Fibroblast of skin of scalp (primary cell): ENCODE measurements around the gene VWDE. TPM values are rescaled to one million over a fixed set of nuclear protein-coding genes. Genes with fewer than 3 reads are reported as not detected.
"Not testable (repeated sequence)": the region's sequence is repeated elsewhere in the genome, so short reads cannot be mapped to it uniquely, and the experiment has no call there.

Source experiments
- DNase-seq: peaks from one replicate; pipeline ENCODE4 v3.0.0-alpha.2; 2013
- polyA plus RNA-seq, 2 experiments: library from polyadenylated mRNA; unstranded; fragments of 120-200 nt; gene quantifications; one replicate each; pipeline ENCODE4 v1.2.1, GENCODE V29; 2013; ENCODE audit not compliant: insufficient read length in 2 of 2

VWDE gene
- polyA plus RNA-seq (2013, experiment 1 of 2; ENCODE audit: insufficient read length): not detected
- not detected for polyA plus RNA-seq (2013, experiment 2 of 2; ENCODE audit: insufficient read length)

DNA sequence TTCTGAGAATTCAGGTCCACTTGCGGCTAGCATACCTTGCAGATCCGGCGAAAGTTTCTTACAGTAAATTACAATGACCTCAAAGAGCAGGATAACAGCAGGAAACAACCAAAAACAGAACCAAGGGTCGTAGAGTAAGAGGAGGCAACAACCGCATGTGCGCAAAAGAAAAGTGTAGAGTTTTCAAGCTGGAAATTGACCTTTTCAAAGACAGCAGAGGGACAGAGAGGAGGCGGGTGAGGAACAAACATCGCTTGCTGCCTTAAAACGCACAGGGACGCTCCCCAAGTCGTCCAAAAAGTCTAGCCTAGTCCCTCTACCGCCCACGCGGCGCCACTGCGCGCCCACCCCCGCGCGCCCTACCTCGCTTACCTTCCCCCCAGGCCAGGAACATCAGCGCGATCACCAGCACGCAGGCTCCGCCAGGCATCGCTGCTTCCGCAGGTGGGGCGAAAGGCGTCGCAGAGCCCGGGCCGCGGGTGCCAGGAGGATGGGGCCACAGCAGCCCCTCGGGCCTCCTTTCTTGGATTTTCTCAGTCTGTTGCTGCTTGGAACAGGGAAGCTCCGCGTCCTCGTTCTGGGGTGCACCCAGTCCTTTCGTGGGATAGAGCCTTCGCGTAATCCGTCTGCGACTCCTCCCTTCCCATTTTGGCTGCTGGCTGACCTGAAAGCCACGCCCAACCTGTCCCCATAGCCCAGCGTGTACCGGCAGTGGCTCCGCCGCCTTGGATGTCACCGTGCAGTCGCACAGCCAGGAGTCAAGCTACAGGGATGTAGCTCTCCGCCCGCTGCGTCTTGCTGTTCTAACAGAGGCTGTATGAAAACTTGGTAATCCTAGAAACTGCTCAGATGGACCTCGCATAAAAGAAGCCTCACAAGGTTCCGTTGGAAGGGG lies at the start of gene VWDE:
TSS of gene VWDE (minus strand) at position 579 of the 895 bp plus-strand sequence. CDS start at position 430, 149 bp downstream.
- DNase-seq: no peak

GRCh38 chr7:12453136-12453535 lies 49.5 kb upstream of the VWDE start:
- not testable (repeated sequence) for DNase-seq

GRCh38 chr7:12450615-12451014 lies 47.0 kb upstream of the VWDE start:
- DNase-seq: no peak

DNA sequence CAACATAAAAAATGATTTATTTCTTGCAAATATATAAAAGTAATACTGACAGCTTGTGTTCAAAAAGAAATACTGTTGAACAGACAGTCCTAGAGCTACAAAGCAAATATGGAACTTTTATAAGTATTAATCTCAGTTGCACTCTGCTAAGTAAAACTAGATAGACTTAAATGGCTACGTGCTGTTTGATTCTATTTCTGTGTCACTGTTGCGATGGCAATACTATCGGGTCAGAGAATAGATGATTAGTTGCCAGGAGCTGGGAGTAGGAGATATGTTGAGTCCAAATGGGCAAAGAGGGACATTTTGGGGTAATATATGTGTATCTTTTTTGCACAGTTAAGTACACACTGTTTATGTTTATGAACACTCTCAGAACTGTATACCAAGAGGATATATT lies 41.1 kb upstream of the VWDE start:
- no peak for DNase-seq

GRCh38 chr7:12440229-12440628 lies 36.6 kb upstream of the VWDE start:
- DNase-seq: no peak

DNA sequence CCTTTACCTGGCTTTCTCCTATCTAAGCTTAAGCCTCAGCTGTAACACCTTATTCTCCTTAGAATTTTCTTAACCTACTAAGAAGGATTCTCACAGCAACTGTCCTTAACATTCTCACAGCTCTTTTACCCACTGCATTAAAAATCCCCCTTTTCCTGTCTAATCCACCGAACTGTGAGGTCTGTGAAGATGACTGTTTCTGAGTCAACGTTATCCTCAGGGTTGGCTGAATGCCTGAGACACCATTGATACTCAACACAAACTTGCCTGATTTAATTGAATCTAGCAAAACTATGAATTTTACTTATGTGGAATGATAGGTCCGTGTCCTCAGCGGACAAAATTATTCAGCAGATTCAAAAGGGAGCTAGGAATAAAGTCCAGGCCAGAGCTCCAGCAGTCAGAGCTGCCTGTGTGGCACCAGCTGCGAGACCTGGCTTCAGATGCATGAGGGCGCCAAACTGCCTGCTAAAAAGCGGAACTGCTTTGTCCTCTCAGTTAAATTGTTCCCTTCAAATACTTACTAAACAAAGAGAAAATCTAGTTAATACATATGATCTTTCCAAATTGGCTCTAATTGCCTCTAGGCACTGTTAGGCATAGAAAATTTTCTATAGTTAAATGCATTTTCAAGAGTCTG lies 33.4 kb upstream of the VWDE start:
- DNase-seq: peak; percentile 55

DNA sequence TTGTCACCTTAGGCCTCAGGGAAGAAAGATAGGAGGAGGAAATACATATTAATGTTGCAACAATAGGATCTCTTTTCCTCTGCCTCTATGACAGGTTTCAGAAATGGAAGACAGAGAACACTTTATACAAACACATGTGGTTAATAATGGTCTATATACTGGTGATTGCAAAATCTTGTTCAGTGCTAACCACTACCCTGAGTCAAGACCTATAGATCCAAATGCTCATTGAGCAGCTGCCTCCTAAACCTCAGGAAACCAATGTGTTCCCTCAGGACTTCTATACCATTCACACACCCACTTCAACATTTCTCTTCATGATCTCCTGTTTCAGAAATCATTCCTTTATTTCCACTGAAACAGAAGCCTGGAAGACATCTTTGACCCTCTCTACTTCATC lies 32.5 kb upstream of the VWDE start:
- no peak for DNase-seq

DNA sequence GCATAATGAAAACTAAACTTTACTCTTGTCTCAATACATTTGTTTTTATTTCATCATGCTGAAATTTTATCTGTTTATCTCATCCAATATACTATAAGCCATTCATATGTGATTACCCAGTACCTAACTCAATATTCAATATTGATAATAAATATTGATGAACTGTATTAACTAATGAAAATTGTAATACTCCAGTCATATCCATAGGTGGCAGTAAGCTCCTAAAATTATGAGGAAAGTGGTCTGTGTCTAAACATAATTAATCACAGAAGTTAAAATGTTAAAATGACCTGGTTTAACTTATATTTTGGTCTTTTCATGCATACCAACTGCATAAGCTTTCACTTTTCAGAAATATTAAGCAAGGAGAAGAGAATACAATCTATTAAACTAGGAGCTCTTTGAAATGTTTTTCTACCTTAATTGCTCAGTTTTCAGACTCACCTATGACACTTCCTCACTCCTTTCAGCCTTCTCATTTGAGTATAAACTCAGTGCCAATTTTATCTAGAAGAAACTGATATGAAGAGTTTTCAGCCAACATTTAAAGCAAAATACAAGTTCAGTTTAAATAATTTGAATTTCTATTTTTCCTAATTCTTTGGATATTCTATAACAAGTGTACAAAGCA lies 30.5 kb upstream of the VWDE start:
- no peak for DNase-seq

GRCh38 chr7:12431886-12432556 lies 28.4 kb upstream of the VWDE start:
- DNase-seq: no peak

GRCh38 chr7:12425311-12425710 lies 21.6 kb upstream of the VWDE start:
- no peak for DNase-seq

GRCh38 chr7:12423997-12424745 lies 20.5 kb upstream of the VWDE start:
- DNase-seq: no peak

GRCh38 chr7:12423355-12423996 lies 19.8 kb upstream of the VWDE start:
- DNase-seq: peak; percentile 61

- no peak for DNase-seq
These were observed 19.1 kb upstream of the VWDE start for GRCh38 chr7:12422554-12423320.

- no peak for DNase-seq
These were observed 14.8 kb upstream of the VWDE start for GRCh38 chr7:12418452-12418851.

DNA sequence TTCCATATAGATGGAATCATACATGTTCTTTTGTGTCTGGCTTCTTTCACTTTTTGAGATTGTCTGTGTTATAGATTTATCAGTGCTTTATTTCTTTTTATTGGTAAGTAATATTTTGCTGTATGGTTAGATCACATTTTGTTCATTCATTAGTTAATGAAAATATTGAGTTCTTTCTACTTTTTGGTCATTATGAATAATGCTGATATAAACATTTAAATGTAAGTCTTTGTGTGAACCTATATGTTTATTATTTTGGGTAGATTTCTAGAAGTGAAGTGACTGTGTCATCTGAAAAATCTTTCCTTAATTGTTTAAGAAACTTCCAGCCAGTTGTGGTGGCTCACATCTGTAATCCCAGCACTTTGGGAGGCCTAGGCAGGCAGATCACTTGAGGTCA lies 11.4 kb upstream of the VWDE start:
- DNase-seq: no peak

GRCh38 chr7:12412407-12412806 lies 8.7 kb upstream of the VWDE start:
- DNase-seq: no peak

DNA sequence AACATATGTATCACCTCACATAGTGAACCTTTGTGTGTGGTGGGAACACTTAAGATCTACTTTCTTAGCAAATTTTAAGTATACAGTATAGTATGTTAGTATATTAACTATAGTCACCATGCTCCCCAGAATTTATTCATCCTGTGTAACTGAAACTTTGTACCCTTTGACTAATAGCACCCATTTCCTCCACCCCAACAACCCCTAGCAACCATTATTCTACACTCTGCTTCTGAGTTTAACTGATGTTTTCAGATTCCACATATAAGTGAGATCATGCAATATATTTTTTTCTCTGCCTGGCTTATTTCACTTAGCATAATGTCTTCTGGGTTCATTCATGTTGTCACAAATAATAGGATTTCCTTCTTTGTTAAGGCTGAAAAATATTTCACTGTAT lies 6.9 kb upstream of the VWDE start:
- DNase-seq: no peak

DNA sequence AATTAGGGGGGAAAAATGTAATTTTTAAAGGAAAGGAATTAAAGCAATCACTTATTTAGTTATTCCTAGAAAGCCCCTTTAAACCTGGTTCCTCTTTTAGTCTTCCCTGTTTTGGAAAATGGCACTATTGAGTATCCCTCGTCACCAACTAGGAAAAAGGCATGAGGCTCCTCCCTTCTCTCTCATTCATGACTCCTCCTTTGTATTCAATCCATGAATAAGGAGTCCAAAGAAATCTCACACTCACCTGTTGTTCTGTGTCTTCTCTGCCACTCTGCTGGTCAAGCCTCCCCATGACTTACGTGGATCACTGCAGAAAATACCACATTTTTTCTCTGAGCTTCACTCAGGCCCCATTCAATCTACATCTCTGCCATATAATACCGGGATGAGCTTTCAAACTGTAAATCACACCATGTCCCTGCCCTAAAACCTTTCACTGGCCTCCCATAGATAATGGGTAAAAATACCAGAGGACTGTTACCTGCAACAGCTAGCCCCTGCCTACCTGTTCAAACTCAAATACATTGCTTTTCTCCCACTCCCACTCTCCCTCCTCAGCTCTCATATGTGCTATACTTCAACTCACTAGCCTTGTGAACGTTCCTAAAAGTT lies 5.5 kb upstream of the VWDE start:
- no peak for DNase-seq

GRCh38 chr7:12407652-12408051 lies 4.0 kb upstream of the VWDE start:
- not testable (repeated sequence) for DNase-seq

DNA sequence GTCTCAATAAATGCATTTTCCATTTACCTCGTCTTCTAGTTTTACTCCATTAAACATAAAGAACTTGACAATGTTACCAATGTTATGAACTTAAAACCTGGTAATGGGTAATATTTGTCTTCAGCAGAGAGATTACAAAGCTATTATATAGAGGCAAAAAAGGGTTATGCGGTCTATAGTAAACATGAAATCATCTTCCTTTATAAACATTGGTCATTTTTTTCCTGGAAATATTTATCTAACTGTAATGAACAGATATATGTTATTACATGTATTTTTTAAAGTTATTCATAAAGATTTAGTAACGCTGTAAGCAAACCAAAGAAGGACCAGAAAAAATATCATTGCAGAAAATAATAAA lies 1.3 kb downstream of the VWDE start:
- DNase-seq: no peak
